Prostate gland (tissue), 2 donors: Measurements from ENCODE around the gene PFN3.

Experiments used
- POLR2A ChIP-seq: fragments of 450-650 bp; IDR thresholded peaks from one replicate; pipeline ENCODE4 v1.6.1; 2016; ENCODE audit warnings: antibody characterized with exemption, mild to moderate bottlenecking
- TF ChIP-seq, protein P1 (sequence below), 4 experiments: fragments of 200-600 bp in 2 of 4; fragments of 450-650 bp in 2 of 4; sonication (generic) in 2 of 4; IDR thresholded peaks; 1 replicate in 3 of 4; 2 replicates in 1 of 4; pipeline ENCODE4 v1.5.1; 2016 to 2019; ENCODE audit warnings: antibody characterized with exemption in 4 of 4, mild to moderate bottlenecking in 2 of 4, moderate library complexity in 2 of 4

DNA sequence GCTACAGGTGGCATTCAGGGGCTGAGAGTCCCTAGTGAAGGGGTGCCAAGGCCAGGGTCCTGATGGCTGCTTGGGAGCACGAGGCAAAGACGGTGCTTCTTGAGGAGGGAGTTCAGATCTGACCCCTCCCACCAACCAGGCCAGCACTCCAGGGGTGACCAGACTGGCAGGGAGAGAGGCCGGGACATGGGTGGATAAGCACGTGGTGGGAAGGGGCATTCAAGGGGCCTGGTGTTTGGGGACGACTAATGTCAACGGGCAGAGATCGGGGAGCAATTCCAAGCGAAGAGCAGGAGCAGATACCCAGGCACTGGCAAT is 38.2 kb downstream of the PFN3 start:
- TF ChIP-seq POLR2A: no peak
- TF ChIP-seq, protein P1, sequence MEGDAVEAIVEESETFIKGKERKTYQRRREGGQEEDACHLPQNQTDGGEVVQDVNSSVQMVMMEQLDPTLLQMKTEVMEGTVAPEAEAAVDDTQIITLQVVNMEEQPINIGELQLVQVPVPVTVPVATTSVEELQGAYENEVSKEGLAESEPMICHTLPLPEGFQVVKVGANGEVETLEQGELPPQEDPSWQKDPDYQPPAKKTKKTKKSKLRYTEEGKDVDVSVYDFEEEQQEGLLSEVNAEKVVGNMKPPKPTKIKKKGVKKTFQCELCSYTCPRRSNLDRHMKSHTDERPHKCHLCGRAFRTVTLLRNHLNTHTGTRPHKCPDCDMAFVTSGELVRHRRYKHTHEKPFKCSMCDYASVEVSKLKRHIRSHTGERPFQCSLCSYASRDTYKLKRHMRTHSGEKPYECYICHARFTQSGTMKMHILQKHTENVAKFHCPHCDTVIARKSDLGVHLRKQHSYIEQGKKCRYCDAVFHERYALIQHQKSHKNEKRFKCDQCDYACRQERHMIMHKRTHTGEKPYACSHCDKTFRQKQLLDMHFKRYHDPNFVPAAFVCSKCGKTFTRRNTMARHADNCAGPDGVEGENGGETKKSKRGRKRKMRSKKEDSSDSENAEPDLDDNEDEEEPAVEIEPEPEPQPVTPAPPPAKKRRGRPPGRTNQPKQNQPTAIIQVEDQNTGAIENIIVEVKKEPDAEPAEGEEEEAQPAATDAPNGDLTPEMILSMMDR (IDR thresholded peaks at IDR 0.05): no peak
